ENCODE results near the gene EMP3. TPM values are rescaled to one million over a fixed set of nuclear protein-coding genes. Genes with fewer than 3 reads are reported as not detected.

The EMP3 gene
- total RNA-seq, 1 experiment from 2014 or later = 92.9 TPM

DNA sequence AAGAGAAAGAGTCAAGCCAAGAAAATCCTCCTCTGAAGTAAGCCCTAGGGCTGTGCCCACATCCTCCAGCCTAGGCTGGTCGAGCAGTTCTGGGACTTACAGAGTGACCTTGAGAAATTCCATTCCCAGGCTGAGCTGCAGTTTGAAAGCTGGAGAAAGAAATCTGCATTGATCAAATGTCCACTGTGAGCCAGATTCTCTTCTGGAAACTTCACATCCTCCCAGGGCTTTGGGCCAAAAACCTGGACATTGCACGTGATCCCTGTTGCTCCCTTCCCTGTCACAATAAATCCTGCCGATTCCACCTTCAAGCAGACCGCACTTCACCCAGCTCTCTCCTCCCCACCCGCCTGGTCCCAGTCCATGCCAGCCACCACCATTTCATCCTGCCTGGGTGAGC, 22.7 kb downstream of the EMP3 start:
- no peak for ATAC-seq
- Histone ChIP-seq H3K27me3 (ENCODE audit: insufficient read depth, low read length) (no peaks in the 10 kb centered on the region), H3K4me2 (ENCODE audit: low read length) (no peak overlapping the region), H4K20me1 (ENCODE audit: insufficient read depth) (no peaks in the 10 kb centered on the region), H2AFZ (ENCODE audit: low read depth, low read length, poor library complexity, severe bottlenecking) (no peak overlapping the region), H3K36me3 (ENCODE audit: control insufficient read depth in 1 of 2, insufficient read depth in 2 of 2, low read length in 2 of 2) (no peaks in the 10 kb centered on the region), H3K4me1 (ENCODE audit: control insufficient read depth in 1 of 2, insufficient read depth in 2 of 2, low read length in 2 of 2) (peaks cover 3 to 18% of the 10 kb centered on the region in 2 experiments; a peak in 3 of 4 replicates), H3K9me2 (ENCODE audit: insufficient read depth) (no peaks in the 10 kb centered on the region), H3K9me3 (ENCODE audit: control insufficient read depth in 1 of 2, insufficient read depth in 1 of 2, low read depth in 1 of 2, low read length in 2 of 2) (no peaks in the 10 kb centered on the region), H3K9ac (ENCODE audit: low read length) (no peak overlapping the region), H3K79me2 (ENCODE audit: insufficient read depth, low read length) (no peaks in the 10 kb centered on the region), H3K4me3 (replicated peaks in 1 of 2; ENCODE audit: low read depth in 1 of 2, low read length in 2 of 2) (no peak overlapping the region), H3K27ac (ENCODE audit: low read depth, low read length) (no peak overlapping the region)
- RAD21 ChIA-PET (ENCODE audit: low non-redundant PET in 1 of 2, low total read pairs in 2 of 2, uncharacterized antibody in 2 of 2, unreplicated experiment in 2 of 2) = no interaction called here
- TF ChIP-seq EZH2 (IDR thresholded peaks at IDR 0.05) (no peak), EZH2phosphoT487 (IDR thresholded peaks at IDR 0.05; ENCODE audit: borderline replicate concordance) (no peak), JUND (IDR thresholded peaks at IDR 0.05) (no peak), POLR2AphosphoS5 (IDR thresholded peaks at IDR 0.05; ENCODE audit: low read depth, low read length) (no peak), ZFX (IDR thresholded peaks at IDR 0.05) (no peak), CTCF (IDR thresholded peaks at IDR 0.05 in 2 of 3, conservative IDR thresholded peaks at IDR 0.05 in 1 of 3; ENCODE audit: borderline replicate concordance in 1 of 3, insufficient read depth in 1 of 3, low read depth in 2 of 3, low read length in 2 of 3) (no peak)
- intact Hi-C loops (cut with micrococcal nuclease) = no loop called here
- no peak for DNase-seq (ENCODE audit: low read depth, low spot score)
- no TSS peak for BruUV-seq (replicated peaks)
- POLR2A ChIA-PET = interaction anchor here (0.7 kb wide), 1 partner anchor 166 kb away, joined by 4 read pairs; no protein-coding TSS in a partner anchor
- CTCF ChIA-PET = no interaction called here

DNA sequence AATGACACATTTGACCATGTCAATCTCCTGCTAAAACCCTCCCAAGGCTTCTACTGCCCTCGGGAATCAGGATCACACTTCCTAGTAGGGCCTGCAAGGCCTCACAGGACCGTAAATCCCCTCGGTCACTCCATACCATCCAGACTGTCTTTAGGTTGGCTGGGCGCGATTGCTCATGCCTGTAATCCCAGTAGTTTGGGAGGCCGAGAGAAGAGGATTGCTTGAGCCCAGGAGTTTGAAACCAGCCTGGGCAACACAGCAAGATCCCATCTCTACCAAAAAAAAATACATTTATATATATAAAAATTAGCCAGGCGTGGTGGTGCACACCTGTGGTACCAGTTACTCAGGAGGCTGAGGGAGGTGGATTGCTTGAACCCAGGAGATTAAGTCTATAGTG, 23.4 kb downstream of the EMP3 start:
- CTCF ChIA-PET = no interaction called here
- Histone ChIP-seq H3K27me3 (ENCODE audit: insufficient read depth, low read length) (no peaks in the 10 kb centered on the region), H2AFZ (ENCODE audit: low read depth, low read length, poor library complexity, severe bottlenecking) (no peak overlapping the region), H3K4me2 (ENCODE audit: low read length) (no peak overlapping the region), H3K9ac (ENCODE audit: low read length) (no peak overlapping the region), H4K20me1 (ENCODE audit: insufficient read depth) (no peaks in the 10 kb centered on the region), H3K27ac (ENCODE audit: low read depth, low read length) (no peak overlapping the region), H3K9me3 (ENCODE audit: control insufficient read depth in 1 of 2, insufficient read depth in 1 of 2, low read depth in 1 of 2, low read length in 2 of 2) (no peaks in the 10 kb centered on the region), H3K36me3 (ENCODE audit: control insufficient read depth in 1 of 2, insufficient read depth in 2 of 2, low read length in 2 of 2) (no peaks in the 10 kb centered on the region), H3K79me2 (ENCODE audit: insufficient read depth, low read length) (no peaks in the 10 kb centered on the region), H3K4me1 (ENCODE audit: control insufficient read depth in 1 of 2, insufficient read depth in 2 of 2, low read length in 2 of 2) (peaks cover 4 to 22% of the 10 kb centered on the region in 2 experiments), H3K9me2 (ENCODE audit: insufficient read depth) (no peaks in the 10 kb centered on the region), H3K4me3 (replicated peaks in 1 of 2; ENCODE audit: low read depth in 1 of 2, low read length in 2 of 2) (no peak overlapping the region)
- BruUV-seq (replicated peaks) = no TSS peak
- intact Hi-C loops (cut with micrococcal nuclease) = no loop called here
- POLR2A ChIA-PET = no interaction called here
- ATAC-seq (no peak), DNase-seq (ENCODE audit: low read depth, low spot score) (no peak)
- RAD21 ChIA-PET (ENCODE audit: low non-redundant PET in 1 of 2, low total read pairs in 2 of 2, uncharacterized antibody in 2 of 2, unreplicated experiment in 2 of 2) = no interaction called here
- TF ChIP-seq ZFX (IDR thresholded peaks at IDR 0.05) (no peak), RAD21 (IDR thresholded peaks at IDR 0.05; ENCODE audit: low read depth) (no peak), ZNF274 (IDR thresholded peaks at IDR 0.05; ENCODE audit: low read depth, low read length) (no peak), TCF7L2 (IDR thresholded peaks at IDR 0.05; ENCODE audit: borderline replicate concordance, extremely low read depth, insufficient read depth, insufficient read length) (no peak), JUND (IDR thresholded peaks at IDR 0.05) (no peak), ELF1 (IDR thresholded peaks at IDR 0.05; ENCODE audit: borderline replicate concordance, low read depth) (no peak), POLR2A (IDR thresholded peaks at IDR 0.05; ENCODE audit: borderline replicate concordance, extremely low read depth, insufficient read depth, insufficient read length) (no peak), SP1 (IDR thresholded peaks at IDR 0.05; ENCODE audit: low read depth) (no peak), EZH2phosphoT487 (IDR thresholded peaks at IDR 0.05; ENCODE audit: borderline replicate concordance) (no peak), ZBTB33 (IDR thresholded peaks at IDR 0.05; ENCODE audit: extremely low read depth, insufficient replicate concordance, low read length) (no peak), CEBPB (IDR thresholded peaks at IDR 0.05; ENCODE audit: low read depth) (no peak), EGR1 (IDR thresholded peaks at IDR 0.05; ENCODE audit: low read depth) (no peak), MAX (IDR thresholded peaks at IDR 0.05) (no peak)

Measured in HCT116 (cell line).